NOMO-1 (cell line): ENCODE measurements around the gene AGMO.
A peak's percentile ranks its signal among the peaks of the same experiment; 100 is the strongest.

Source experiments
- DNase-seq, 2 experiments: peaks; one replicate each; lab custom pipeline; 2025; ENCODE audit not compliant: unreplicated experiment in 2 of 2; lab: John Stamatoyannopoulos, UW

AGMO gene

DNA sequence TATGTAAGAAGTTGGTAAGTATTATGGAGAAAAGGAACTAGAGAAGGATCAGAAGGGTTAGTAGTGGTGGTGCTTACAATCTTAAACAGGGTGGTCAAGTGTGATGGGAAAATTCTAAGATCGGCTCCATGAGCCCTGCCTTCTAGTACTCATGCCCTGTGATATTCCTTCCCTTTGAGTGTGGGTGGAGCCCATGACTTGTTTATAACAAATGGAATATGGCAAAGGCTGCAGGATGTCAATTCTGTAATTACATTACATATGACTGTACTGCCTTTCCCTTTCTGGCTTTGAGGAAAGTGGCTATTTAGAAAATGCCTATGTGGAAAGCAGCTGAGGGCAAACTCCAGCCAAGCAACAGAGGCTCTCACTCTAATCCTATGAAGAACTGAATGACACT lies 309.6 kb downstream of the AGMO start:
- no peak for DNase-seq

- DNase-seq: no peak
Measured at GRCh38 chr7:15248514-15248913, 313.3 kb downstream of the AGMO start.

DNA sequence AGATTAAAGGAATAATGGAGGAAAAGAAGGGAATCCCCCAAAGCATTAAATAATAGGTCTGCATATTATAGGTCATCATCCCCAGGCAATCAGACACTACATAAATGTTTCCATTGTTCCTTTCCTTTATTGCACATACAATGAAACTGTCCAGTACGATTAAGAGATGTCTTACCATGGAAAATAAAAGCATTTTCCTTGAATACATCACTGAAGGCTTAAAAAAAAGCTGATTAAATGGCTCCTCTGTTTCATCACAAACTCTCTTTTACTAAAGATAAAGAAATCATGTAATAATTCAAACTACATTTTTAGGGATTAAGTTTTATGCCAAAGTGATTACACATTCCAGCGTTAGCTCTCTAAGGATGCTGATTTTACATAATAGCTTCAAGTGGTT lies 316.0 kb downstream of the AGMO start:
- no peak for DNase-seq

DNA sequence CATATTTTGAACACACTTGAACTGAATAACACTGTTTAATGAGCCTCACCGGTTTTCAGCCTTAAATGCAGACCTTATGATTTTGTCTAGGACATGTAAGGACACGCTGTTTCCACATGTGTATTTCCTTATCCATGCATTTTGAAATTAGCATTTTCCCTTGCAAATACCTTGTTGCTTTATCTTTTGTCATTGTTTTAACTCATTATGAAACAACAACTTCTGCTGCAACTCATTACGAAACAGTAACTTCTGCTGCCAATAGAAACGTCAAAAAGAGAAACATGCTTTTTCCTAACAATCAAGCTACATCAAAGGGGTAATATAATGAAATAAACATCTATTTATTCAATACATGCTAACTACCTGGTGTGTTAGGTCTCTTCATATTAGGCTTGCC lies 322.0 kb downstream of the AGMO start:
- peak; percentile 24 to 54 for DNase-seq

DNA sequence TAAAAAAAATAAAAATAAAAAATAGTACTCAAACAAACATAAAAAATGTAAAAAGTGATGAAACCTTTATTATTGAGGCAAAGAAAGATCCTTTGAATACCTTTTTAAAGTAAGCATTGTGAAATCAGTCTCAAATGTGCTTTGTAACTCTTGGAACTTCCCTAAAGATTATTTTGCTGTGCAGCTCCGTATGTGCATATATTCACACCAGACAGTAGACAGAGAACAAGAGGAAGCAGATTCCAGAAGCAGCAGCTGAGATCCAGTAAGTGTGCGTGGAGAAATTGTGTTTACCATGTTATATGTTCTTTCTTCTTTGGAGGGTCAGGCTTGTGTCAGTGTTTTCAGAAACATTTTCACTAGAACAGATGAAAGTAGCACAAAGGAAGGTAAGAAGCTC lies 324.9 kb downstream of the AGMO start:
- peak; percentile 55 to 83 for DNase-seq

DNA sequence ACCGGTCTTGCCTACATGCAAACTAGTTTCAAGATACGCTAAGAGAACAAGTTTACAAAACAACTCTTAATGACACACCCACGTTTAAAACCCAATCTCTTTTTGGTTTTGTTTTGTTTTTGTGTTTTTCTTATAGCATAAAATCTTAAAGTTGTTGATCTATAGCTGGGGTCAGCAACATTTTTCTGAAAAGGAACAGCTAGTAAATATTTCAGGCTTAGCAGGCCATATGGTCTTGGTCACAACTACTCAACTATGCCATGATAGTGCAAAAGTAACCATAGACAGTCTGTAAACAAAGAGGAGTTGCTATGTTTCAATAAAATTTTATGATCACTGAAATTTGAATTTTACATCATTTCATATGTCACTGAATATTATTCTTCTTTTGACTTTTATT lies 327.4 kb downstream of the AGMO start:
- DNase-seq: no peak

DNA sequence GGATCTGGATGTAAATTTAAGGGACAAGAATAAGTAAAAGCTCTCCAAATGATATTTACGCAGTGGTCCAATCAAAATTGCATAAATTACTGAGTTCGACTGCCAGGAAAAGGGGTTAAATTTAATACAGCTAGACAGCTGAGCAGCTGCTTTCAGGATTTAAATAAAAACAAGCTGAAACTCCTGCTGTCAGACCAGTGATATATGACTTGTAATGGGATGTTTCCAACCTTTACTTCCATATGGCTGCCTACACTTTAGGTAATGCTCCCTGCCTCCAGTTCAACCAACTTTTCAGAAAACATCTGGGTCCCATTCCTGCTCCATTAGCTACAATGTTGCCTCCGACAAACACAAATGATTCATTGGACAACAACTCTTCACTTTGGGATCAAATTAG lies 333.0 kb downstream of the AGMO start:
- DNase-seq: no peak

- no peak for DNase-seq
Measured at GRCh38 chr7:15225981-15226380, 335.8 kb downstream of the AGMO start.

GRCh38 chr7:15219758-15220157 lies 342.1 kb downstream of the AGMO start:
- DNase-seq: no peak

- DNase-seq: peak in 1 of 2 experiments; percentile 14
Measured at GRCh38 chr7:15218261-15218660, 343.6 kb downstream of the AGMO start.

DNA sequence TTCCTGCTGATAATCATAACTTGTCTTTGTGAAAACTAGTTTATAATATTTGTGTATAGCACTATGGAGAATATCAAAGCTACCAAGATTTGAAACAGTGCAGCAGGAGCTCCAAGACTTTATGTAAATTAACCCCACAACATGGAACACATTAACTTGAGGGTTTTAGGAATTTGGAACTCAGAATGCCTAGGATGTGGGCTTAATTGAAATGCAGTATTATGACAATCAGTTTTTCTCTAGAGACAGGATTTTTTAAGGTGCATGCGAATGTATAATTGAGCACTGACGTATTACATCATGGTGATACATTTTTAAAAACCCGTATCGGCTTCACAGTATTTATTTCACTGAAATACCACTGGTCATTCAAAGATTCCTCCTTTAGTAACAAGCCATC lies 346.2 kb downstream of the AGMO start:
- DNase-seq: no peak

- DNase-seq: peak; percentile 57 to 92
Measured at GRCh38 chr7:15214976-15215375, 346.8 kb downstream of the AGMO start.

GRCh38 chr7:15213093-15213492 lies 348.7 kb downstream of the AGMO start:
- DNase-seq: no peak

GRCh38 chr7:15209429-15209828 lies 352.4 kb downstream of the AGMO start:
- DNase-seq: no peak

DNA sequence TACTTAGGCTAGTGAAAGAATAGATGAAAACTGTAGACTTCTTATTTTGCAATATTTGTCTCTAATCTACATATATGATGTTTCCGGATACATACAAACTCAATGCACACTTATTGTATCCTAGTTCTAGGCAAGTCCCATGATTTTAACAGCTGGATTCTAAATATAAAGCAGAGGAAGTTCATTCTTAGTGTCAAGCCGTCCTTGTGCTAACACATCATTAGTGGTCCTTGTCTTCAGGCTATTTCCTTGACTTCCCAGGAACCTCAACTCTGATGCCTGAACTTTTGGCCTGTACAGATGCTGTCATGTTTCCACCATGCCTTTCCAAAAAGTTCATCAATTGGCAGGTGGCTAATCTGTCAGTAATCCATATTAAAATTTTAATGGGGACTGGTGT lies 357.4 kb downstream of the AGMO start:
- no peak for DNase-seq

- DNase-seq: no peak
Measured at GRCh38 chr7:15199482-15199881, 362.3 kb downstream of the AGMO start.

GRCh38 chr7:15197042-15197977 lies 364.5 kb downstream of the AGMO start:
- no peak for DNase-seq

DNA sequence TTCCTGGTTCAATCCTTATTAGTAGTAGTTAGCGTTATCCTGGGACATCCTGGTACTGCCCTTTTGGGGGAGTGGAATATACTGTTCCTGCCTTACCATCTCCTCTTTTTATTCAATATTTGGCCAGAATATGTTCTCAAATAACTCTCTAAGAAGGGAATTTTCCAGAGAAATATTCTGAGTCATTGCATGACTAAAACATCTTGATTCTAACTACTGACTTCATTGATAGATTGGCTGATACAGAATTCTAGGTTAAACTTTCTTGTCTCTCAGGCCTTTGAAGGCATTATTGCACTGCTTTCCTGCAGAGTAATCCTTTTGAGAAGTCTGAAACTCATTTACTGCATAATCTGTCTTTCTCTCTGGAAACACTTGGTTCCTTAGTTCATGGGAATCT lies 383.8 kb downstream of the AGMO start:
- no peak for DNase-seq

GRCh38 chr7:15176089-15176488 lies 385.7 kb downstream of the AGMO start:
- DNase-seq: no peak

- DNase-seq: no peak
Measured at GRCh38 chr7:15175152-15175551, 386.7 kb downstream of the AGMO start.

DNA sequence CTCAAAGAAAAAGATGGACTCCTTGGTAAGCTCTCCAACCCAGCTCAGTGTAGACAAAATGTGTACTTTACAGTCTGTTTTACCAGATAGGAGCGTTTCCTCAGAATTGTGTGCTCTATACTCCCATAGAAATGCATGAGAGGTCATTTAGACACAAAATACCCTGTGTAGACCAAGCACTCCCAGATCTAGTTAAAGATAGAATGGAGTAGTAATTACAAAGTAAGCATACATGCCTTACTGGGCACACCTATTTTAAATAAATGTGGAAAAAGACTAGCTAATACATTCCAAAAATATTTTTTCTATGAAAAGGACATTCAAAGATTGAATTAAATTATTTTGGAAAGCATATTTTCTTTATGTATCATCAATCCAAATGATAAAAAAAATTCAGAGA lies 387.3 kb downstream of the AGMO start:
- DNase-seq: no peak

- DNase-seq: peak in 1 of 2 experiments; percentile 22
Measured at GRCh38 chr7:15168489-15168888, 393.3 kb downstream of the AGMO start.

- DNase-seq: no peak
Measured at GRCh38 chr7:15167912-15168311, 393.9 kb downstream of the AGMO start.
